Left lung (tissue), 10 donors: ENCODE results near the gene ZNF628. TPM values are rescaled to one million over a fixed set of nuclear protein-coding genes. Genes with fewer than 3 reads are reported as not detected.

Experiments
- ATAC-seq: fragments of 200-7000 bp; cut with Tn5 transposase; one replicate; pipeline ENCODE4 v1.9.1; 2020; ENCODE audit warnings: moderate library complexity
- DNase-seq, 4 donors: peaks; one replicate each; pipeline ENCODE4 v3.0.0-alpha.2; 2013 to 2020
- H3K27ac ChIP-seq, 2 donors: fragments of 200-600 bp; sonication (generic) in 1 of 2; one replicate each; pipeline versions ENCODE4 v1.5.0 to v1.8.0; 2020 to 2021
- H3K27me3 ChIP-seq, 2 donors: fragments of 200-600 bp; sonication (generic) in 1 of 2; one replicate each; pipeline versions ENCODE4 v1.5.0 to v1.8.0; 2020 to 2021
- H3K36me3 ChIP-seq, 2 donors: fragments of 200-600 bp; sonication (generic) in 1 of 2; one replicate each; pipeline versions ENCODE4 v1.5.0 to v1.8.0; 2020 to 2021
- H3K4me1 ChIP-seq, 2 donors: fragments of 200-600 bp; one replicate each; pipeline ENCODE4 v1.8.0; 2021
- H3K4me3 ChIP-seq, 2 donors: fragments of 200-600 bp; sonication (generic) in 1 of 2; one replicate each; pipeline versions ENCODE4 v1.5.0 to v1.8.0; 2020 to 2021; ENCODE audit warnings: mild to moderate bottlenecking in 1 of 2
- H3K9me3 ChIP-seq, 2 donors: fragments of 200-600 bp; sonication (generic) in 1 of 2; one replicate each; pipeline versions ENCODE4 v1.5.0 to v1.8.0; 2020 to 2021
- CTCF ChIP-seq, 2 donors: fragments of 200-600 bp; sonication (generic) in 1 of 2; IDR thresholded peaks; one replicate each; pipeline versions ENCODE4 v1.5.0 to v1.8.0; 2021; ENCODE audit warnings: antibody characterized with exemption in 2 of 2
- intact Hi-C, 2 donors: fragments of 100-400 bp; cut with DNase I; formaldehyde crosslinking; loops; one replicate each; pipeline versions ENCODE4 v1.11.2 to v1.14.2; 2022
- polyA plus RNA-seq, 6 donors: library from polyadenylated mRNA; unstranded; fragments of 120-200 nt; gene quantifications; one replicate each; pipeline ENCODE4 v1.2.1, GENCODE V29; 2013; ENCODE audit not compliant: insufficient read length in 6 of 6
- total RNA-seq, 2 donors: library from RNA; stranded (reverse); fragmentation: NEBNext Ultra II Directional; extraction: Animal tissue kit (Norgen Biotek cat#: 25700); gene quantifications; one replicate each; pipeline ENCODE4 v1.2.1, GENCODE V29; 2021
- donor health status: DM: no; HTN: yes; CAD: no.
- donor health status: DM: no; HTN: no; CAD: no.

The ZNF628 gene
- total and polyA plus RNA-seq, 8 donors: 1.6 to 9.5 (median 3.7) TPM

GRCh38 chr19:55443045-55443823, 33.2 kb upstream of the ZNF628 start, which contains the start of gene SHISA7:
TSS of gene SHISA7 (minus strand) at chr19:55443300. CDS start at chr19:55442863, 437 bp downstream.
- peaks cover 0 to 13% of the 10 kb centered on the region in 2 donors for H3K4me1 ChIP-seq
- no peak within 1 kb of the TSS for H3K4me3 ChIP-seq
- peaks cover 60 to 96% of the 10 kb centered on the region in 2 donors for H3K27me3 ChIP-seq
- ATAC-seq: no peak
- intact Hi-C loops: no loop called here
- no peaks in the 10 kb centered on the region for H3K9me3 ChIP-seq
- DNase-seq: no peak
- no peak for TF ChIP-seq CTCF (IDR thresholded peaks at IDR 0.05)
- no peaks in the 10 kb centered on the region for H3K36me3 ChIP-seq
- H3K27ac ChIP-seq: no peak within 1 kb of the TSS

GRCh38 chr19:55443824-55444480, 32.5 kb upstream of the ZNF628 start:
- Histone ChIP-seq H3K27me3 (peaks cover 55 to 89% of the 10 kb centered on the region in 2 donors), H3K27ac (no peak overlapping the region), H3K4me3 (no peak overlapping the region), H3K4me1 (peaks cover 0 to 13% of the 10 kb centered on the region in 2 donors), H3K9me3 (no peaks in the 10 kb centered on the region), H3K36me3 (no peaks in the 10 kb centered on the region)
- TF ChIP-seq CTCF (IDR thresholded peaks at IDR 0.05): no peak
- no peak for DNase-seq
- ATAC-seq: no peak
- intact Hi-C loops: no loop called here

- Histone ChIP-seq H3K4me1 (peaks cover 0 to 13% of the 10 kb centered on the region in 2 donors), H3K36me3 (no peaks in the 10 kb centered on the region), H3K9me3 (no peaks in the 10 kb centered on the region), H3K27ac (no peak overlapping the region), H3K4me3 (no peak overlapping the region), H3K27me3 (peaks cover 52 to 88% of the 10 kb centered on the region in 2 donors)
- ATAC-seq (no peak), DNase-seq (no peak)
- intact Hi-C loops: no loop called here
- TF ChIP-seq CTCF (IDR thresholded peaks at IDR 0.05): no peak
Measured at GRCh38 chr19:55444646-55445045, 31.8 kb upstream of the ZNF628 start.

- Histone ChIP-seq H3K36me3 (no peaks in the 10 kb centered on the region), H3K9me3 (no peaks in the 10 kb centered on the region), H3K4me3 (no peak overlapping the region), H3K27me3 (peaks cover 42 to 82% of the 10 kb centered on the region in 2 donors), H3K4me1 (peaks cover 0 to 5% of the 10 kb centered on the region in 2 donors), H3K27ac (no peak overlapping the region)
- no peak for TF ChIP-seq CTCF (IDR thresholded peaks at IDR 0.05)
- ATAC-seq (no peak), DNase-seq (no peak)
- intact Hi-C loops: no loop called here
Measured at GRCh38 chr19:55446060-55446459, 30.4 kb upstream of the ZNF628 start.
